Stimulated activated CD4-positive, alpha-beta T cell treated with anti-CD3 and anti-CD28 coated beads, Interleukin-1b, Interleukin-23, amount 100 ng/mL, for 48 hours (primary cell): Measurements from ENCODE around the gene JMJD4.
"Not testable (repeated sequence)": the region's sequence is repeated elsewhere in the genome, so short reads cannot be mapped to it uniquely, and the experiment has no call there.

Experiments
- DNase-seq: peaks from one replicate; pipeline ENCODE4 v3.0.0-alpha.2; 2020

JMJD4 gene

DNA sequence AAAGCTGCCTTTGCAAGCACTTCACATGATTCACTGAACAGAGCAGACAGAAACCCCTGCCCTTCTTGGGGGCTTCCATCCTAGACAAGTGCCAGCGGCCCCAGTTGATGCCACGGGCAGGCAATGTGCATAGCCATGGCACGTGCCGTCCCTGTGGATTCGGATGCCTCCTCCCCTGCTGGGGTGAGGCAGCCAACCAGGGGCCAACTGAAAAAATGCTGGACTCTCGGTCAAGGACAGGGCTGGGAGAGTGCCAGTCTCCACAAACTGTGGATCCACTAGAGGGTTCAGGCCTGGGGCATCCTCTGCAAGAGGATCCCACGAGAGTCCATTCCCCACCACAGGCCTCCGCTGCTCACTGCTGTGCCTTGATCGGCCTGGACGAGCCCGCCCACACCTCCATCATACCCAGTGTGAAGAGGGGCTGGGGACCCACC lies 3.8 kb downstream of the JMJD4 start:
- no peak for DNase-seq

DNA sequence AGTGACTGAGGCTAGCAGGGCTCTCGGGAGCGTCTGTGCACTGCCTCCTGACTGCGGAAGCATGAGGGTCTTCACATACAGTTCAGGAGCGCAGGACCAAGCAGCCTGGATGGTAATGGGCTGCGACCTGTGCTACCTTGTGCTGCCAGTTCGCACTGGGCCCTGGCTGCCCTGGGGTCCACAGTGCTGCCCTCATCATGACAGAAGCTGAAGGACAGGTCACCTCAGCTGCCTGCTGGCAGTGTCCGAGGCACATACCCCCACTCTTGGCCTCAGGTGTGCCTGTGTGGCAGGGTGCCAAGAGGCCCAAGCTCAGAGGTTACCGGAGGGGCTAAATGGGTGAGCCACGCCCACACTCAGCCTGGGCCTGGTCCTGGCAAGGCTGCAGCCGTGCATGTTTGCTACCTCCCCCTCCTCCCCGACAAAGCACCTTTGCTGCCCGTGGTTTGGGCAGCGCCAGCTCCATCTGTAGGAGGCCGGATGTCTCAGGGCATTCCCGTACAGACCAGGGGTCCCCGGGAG lies 4.4 kb downstream of the JMJD4 start:
- no peak for DNase-seq

DNA sequence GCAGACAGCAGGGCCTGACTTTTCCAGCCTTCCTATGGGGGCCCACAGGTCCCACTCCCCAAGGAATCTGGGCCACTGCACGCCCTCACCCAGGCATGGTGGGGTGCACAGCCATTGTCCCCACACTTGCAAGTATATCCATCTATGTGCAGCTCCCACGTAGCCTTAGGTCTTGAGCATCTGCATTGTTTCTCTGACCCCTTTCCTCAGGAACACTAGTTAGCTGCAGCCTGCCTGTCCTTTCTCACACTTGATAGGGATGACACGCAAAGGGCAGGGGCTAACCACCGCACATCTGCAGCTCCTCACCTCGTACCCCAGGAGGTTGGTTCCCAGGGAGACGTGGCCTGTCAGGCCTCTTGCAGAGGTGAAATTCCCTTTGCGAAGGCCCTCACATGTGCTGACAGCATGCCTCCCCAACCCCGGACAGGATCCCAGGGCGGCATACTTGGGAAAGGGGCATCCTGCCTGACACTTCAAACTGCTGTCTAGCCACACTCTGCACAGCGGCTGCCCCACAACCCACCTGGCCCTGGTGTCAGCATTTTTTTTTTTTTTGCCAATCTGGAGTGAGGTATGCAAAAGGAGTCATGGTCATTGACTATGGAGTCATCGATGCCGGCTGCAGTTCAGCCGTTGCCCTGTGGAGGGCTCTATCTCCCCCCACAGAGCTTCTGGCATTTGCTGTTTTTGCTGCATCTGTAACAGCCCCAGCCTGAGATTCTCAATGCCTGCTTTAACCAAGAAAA lies 5.0 kb downstream of the JMJD4 start:
- peak; percentile 55 for DNase-seq

DNA sequence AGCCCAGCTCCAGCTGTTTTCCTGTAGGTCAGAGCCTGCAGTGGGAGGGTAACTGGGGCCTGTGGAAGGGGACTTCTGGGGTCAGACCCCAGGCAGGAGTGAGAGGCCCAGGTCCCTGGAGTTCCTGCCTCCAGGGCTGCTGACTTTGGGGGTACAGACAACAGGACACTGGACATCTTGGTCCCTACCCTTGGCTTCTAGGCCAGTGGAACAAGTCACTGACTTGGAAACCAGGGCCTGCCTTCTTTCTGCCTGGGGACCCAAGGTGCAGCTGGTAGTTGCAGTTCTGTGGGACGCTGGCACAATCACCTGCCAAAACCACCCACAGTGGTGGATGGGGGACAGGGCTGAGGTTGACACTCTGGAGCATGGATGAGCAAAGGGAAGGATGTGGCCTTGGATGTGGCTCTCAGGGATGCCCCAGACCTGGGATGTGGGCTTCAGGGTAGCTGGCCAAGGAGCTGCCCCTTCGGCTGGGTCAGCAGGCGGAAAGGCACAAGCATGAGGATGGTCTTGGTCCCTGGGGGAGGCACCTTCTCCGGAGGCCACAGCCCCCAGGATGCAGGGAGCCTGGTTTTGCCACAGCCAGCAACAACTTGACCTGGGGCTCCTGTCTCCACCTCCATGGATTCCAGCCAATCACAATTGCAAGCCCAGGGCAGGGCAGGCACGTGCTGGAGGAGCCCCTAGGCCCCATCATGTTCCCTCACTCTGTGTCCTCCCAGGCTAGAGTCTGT lies 5.8 kb downstream of the JMJD4 start:
- DNase-seq: no peak

DNA sequence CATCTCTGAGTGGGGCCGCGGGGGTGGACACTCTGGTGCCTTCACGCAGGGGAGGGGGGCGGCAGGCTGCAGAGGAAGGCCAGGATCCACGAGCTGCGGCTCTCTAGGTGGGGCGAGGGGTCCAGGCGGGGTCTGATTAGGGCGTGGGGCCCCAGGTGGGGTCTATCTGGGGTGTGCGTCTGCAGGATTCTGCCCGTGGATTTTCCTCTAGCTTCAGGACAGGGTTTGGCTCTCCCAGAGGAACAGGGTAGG lies 6.3 kb downstream of the JMJD4 start:
- no peak for DNase-seq

DNA sequence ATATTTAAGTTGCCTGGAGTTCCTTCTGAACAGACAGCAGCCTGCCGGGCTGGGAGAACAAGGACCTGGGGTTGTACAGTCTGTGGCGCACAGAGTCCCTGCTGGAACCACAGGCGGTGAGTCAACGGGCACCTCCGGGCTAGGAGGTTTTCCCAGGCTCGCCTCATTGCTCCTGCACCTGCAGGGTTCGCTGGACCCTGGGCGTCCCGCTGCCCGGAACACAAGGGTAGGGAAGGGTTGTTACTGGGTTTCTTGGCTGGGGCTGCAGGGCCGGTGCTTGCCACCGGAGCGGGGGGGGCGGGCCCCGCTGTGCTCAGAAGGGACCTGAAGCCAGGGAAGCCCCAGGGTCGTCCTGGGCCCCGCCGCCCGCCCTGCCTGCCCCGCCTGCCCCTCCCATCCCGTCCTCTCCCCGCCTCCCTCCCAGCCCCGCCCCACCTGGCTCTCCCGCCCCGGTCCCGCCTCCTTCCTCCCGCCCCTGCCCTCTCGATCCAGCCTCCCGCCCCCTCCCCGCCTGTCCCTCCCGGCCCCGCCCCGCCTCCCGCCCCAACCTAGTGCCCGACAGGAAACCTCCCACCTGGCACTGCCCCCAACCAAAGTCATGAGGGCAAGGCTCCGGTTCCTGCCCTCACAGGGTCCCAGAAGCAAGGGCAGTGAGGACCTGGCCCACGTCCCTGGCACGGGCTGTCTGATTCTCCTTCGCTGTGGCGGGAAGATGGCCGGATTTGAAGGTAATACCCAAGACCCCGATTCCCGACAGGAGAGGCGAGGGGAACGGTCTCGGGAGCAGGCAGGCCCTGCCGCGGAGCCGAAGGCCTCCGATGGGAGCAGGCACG lies 6.8 kb downstream of the JMJD4 start:
- DNase-seq: peak; percentile 63

DNA sequence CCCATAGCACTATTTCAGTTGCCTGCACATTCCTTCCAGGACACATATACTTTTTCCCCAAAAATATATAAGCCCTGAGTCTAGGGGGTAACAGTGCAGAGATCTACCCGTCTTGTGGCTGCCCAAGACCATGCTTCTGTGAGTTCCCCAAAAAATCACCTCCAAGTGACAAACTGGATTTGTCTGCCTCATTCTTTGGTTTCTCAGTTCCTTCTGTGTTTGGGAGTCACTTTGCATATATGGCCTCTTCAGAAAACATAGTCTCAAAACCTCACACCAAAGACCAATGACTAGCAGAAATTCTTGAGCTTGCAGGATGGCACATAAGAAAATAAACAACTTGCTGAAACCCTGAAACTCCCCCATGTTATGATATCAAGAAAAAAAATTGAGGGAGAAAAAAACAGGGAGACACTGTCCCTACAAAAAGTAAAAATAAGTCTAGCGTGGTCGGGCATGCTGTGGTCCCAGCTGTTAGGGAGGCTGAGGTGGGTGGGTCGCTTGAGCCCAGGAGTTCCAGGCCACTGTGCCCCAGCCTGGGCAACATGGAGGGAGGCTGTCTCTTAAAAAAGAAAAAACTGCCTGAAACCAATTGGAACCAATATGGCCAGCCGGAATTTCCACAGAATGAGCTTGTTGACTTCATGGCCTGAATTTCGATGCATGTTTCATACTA lies 8.0 kb downstream of the JMJD4 start:
- DNase-seq: no peak

DNA sequence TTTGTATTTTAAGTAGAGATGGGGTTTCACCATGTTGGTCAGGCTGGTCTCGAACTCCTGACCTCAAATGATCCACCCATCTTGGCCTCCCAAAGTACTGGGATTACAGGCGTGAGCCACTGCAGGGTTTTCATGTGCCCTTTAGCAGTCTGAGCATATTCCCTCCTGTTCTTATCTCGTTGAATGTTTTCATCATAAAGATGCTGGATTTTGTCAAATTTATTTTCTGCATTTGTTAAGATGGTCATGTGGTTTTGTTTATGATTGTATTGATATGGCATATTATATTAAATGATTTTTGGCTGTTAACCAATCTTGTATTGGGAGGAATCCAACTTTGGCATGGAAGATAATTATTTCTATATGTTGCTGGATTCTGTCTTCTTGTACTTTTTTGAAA lies 8.8 kb downstream of the JMJD4 start:
- no peak for DNase-seq

DNA sequence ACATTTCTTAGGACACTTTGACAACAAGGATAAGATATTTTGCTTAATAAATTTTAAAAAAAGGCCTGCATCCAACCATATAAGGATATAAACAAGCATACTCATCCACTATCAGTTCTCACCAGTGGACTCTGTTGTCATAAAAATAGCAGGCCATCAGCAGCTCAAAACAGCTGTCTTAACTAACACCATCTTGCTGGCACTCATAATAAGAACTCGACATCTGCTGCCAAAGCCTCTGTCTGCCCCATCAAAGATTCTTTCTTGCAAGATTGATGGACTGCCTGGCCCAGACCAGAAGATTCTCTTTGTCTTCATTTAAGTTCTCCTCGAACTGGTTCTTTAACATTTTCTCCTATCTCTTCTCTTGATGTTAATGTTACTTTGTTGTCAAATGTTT lies 10.1 kb downstream of the JMJD4 start:
- DNase-seq: no peak

DNA sequence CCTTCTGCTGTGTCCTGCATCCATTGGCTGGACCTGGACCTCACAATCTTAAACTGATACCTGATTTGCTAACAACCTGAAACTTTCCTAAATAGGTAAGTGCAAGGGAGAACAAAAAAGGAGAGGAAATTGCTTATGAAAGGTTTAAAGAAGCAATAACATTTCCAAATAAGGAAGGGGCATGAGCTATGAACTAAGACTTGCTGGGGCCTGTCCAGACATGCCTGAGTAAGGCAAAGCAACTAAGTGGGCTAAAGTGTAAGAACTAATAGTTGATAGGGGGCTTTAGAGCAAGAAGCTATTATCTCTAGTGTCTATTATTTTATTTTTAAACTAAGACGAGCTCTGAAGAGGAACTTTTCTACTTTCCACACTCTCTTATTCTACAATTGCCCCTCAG lies 11.6 kb downstream of the JMJD4 start:
- no peak for DNase-seq

DNA sequence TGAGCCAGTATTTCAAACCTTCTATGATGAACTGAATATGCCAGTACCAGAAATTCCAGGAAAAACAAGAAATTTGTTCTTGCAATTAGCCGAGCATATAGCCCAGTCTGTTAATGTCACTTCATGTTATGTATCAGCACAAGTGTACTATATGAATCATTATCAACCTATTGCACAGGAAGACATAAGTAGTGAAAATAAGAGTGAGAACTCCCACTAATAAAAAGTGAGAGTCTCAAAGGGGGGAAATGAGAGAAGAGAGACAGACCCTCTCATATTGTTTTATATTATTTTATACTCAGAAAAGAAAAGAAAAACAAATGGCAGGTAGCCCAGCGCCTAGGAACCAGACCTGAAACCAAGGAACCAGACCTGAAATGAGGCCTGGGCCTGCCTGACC lies 16.2 kb downstream of the JMJD4 start:
- DNase-seq: no peak

DNA sequence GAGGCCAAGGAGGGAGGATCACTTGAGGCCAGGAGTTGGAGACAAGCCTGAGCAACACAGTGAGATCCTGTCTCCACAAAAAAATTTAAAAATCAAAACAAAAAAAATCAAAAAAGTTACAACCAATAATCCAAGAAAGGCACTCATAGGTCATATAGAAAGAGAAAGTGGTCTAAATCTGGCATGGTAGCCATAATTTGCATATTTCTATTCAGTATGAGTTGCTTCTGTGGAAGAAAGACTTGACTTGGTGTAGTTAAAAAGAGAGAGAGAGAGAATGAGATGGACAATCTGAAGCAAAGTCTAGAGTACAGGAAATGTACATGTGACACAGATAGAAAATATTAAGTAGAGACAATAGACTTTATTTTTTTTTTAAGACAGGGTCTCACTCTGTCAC lies 22.5 kb downstream of the JMJD4 start:
- DNase-seq: no peak

DNA sequence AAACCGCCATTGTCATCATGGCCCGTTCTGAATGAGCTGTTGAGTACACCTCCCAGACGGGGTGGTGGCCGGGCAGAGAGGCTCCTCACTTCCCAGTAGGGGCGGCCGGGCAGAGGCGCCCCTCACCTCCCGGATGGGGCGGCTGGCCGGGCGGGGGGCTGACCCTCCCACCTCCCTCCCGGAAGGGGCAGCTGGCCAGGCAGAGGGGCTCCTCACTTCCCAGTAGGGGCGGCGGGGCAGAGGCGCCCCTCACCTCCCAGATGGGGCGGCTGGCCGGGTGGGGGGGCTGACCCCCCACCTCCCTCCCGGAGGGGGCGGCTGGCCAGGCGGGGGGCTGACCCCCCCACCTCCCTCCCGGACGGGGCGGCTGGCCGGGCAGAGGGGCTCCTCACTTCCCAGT lies 24.6 kb downstream of the JMJD4 start:
- not testable (repeated sequence) for DNase-seq

DNA sequence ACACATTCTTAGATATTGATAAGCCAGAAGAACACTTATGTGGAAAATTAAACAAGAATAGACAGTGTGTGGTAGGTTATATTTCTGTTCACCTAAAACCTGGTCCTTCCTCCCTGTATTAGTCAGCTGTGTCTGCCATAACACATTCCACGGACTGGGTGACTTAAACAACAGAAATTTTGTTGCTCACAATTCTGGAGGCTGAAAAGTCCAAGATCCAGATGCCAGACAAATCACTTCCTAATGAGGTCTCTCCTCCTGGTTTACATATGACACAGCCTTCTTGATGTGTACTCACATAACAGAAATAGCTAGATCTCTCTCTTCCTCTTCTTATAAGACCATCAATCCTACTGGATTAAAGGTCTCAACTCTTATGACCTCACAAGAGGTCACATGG lies 25.7 kb downstream of the JMJD4 start:
- DNase-seq: no peak

DNA sequence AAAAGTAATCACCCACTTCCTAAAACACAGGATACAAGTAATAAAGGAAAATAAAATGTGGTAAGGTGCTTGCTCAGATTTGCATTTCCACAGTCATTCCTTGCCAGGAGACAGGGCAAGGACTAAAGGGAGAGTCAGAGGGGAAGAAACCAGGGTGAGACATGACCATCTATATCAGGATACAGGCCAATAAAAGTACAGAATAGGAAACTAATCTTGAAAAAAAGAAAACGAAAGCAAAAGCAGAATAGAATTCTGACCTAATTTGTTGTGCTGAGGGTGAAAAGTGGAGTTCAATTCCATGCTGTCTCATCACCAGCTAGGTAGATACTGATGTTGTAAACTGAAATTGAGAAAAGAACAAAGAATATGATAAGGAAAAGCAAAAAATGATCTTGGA lies 27.3 kb downstream of the JMJD4 start:
- no peak for DNase-seq

DNA sequence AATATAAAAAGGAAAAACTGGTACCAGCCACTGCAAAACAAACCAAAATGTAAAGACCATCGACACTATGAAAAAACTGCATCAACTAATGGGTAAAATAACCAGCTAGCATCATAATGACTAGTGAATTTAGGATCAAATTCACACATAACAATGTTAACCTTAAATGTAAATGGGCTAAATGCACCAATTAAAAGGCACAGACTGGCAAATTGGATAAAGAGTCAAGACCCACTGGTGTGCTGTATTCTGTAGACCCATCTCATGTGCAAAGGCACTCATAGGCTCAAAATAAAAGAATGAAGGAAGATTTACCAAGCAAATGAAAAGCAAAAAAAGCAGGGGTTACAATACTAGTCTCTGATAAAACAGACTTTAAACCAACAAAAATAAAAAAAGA lies 33.5 kb downstream of the JMJD4 start:
- DNase-seq: not testable (repeated sequence)

DNA sequence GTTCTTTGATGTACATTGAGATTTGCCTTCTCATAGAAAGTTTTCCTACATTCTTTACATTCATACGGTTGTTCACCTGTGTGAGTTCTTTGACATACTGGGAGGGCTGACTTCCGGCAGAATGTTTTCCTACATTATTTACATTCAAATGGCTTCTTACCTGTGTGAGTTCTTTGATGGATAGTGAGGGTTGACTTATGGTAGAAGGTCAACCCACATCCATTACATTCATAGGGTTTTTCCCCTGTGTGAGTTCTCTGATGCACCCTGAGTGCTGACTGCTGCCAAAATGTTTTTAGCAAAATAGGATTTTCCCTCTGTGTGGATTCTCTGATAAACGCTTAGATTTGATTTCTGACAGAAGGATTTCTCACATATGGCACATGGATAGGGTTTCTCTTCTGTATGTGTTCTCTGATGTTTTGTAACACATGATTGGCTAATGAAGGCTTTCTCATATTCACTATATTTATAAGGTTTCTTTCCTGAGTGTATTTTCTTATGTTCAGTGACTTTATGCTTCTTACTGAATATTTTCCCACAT lies 37.7 kb downstream of the JMJD4 start:
- no peak for DNase-seq

DNA sequence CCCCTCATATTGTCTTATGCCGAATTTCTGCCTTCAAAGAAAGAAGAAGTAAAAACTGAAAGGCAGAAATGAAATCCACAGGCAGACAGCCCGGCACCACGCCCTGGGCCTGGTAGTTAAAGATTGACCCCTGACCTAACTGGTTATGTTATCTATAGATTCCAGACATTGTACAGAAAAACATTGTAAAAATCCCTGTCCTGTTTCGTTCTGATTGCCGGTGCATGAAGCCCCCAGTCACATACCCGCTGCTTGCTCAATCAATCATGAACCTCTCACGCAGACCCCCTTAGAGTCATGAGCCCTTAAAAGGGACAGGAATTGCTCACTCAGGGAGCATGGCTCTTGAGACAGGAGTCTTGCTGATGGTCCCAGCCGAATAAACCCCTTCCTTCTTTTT lies 49.3 kb downstream of the JMJD4 start:
- no peak for DNase-seq
